Upper lobe of left lung (tissue), 6 donors: Measurements from ENCODE around the gene FAM120B. TPM values are rescaled to one million over a fixed set of nuclear protein-coding genes. Genes with fewer than 3 reads are reported as not detected.

ENCODE experiments used
- ATAC-seq, 2 donors: fragments of 200-7000 bp; cut with Tn5 transposase; one replicate each; pipeline ENCODE4 v1.9.1; 2022; ENCODE audit warnings: mild to moderate bottlenecking in 2 of 2, moderate library complexity in 2 of 2; ENCODE audit not compliant: low FRiP score in 2 of 2
- DNase-seq, 2 donors: peaks; one replicate each; pipeline ENCODE4 v3.0.0-alpha.2; 2019 to 2020
- H3K27ac ChIP-seq, 4 donors: fragments of 200-600 bp; sonication (generic); one replicate each; pipeline ENCODE4 v1.5.1; 2016 to 2019
- H3K27me3 ChIP-seq, 4 donors: fragments of 200-600 bp; sonication (generic); one replicate each; pipeline ENCODE4 v1.5.1; 2017 to 2019
- H3K36me3 ChIP-seq, 4 donors: fragments of 200-600 bp; sonication (generic); one replicate each; pipeline ENCODE4 v1.5.1; 2016 to 2019
- H3K4me1 ChIP-seq, 4 donors: fragments of 200-600 bp; sonication (generic); one replicate each; pipeline ENCODE4 v1.5.1; 2018 to 2019
- H3K4me3 ChIP-seq, 4 donors: fragments of 200-600 bp; sonication (generic); one replicate each; pipeline ENCODE4 v1.5.1; 2017 to 2019; ENCODE audit warnings: mild to moderate bottlenecking in 2 of 4, moderate library complexity in 1 of 4
- H3K9me3 ChIP-seq, 4 donors: fragments of 200-600 bp; sonication (generic); one replicate each; pipeline ENCODE4 v1.5.1; 2018 to 2019
- CTCF ChIP-seq, 6 experiments: fragments of 450-650 bp in 4 of 6; fragments of 200-600 bp in 2 of 6; sonication (generic) in 2 of 6; IDR thresholded peaks; one replicate each; pipeline ENCODE4 v1.5.1; 2016 to 2019; ENCODE audit warnings: antibody characterized with exemption in 6 of 6
- EP300 ChIP-seq, 4 donors: sonication (generic); formaldehyde crosslinking; IDR thresholded peaks; one replicate each; pipeline ENCODE4 v1.5.1; 2017; ENCODE audit warnings: antibody characterized with exemption in 4 of 4, control low read depth in 2 of 4
- POLR2A ChIP-seq, 4 donors: fragments of 450-650 bp; IDR thresholded peaks; one replicate each; pipeline ENCODE4 v1.5.1; 2016 to 2017; ENCODE audit warnings: antibody characterized with exemption in 4 of 4, mild to moderate bottlenecking in 2 of 4
- POLR2AphosphoS5 ChIP-seq, 2 donors: sonication (generic); formaldehyde crosslinking; IDR thresholded peaks; one replicate each; pipeline ENCODE4 v1.5.1; 2017; ENCODE audit warnings: antibody characterized with exemption in 2 of 2
- WGBS, 2 donors: methylation state at CpG; one replicate each; pipeline ENCODE4 v1.1.5; 2017 to 2018; 5-methylcytosine and 5-hydroxymethylcytosine counted together
- total RNA-seq, 6 donors: library from RNA; depleted of rRNA in 4 of 6; stranded (reverse); fragments of >200 nt in 4 of 6; gene quantifications; one replicate each; pipeline versions ENCODE4 v1.1.0 to v1.2.1, GENCODE V29; 2016 to 2021
- donor health status: DM: no; HTN: no; CAD: no; lungs with moderate emphysema.
- donor health status: DM: no; HTN: yes; CAD: no; lungs with severe emphysema.

FAM120B gene
- total RNA-seq, 6 donors from 2014 or later: 20.1 to 51.3 (median 28.3) TPM

- peaks cover 0 to 36% (median 10%) of the 10 kb centered on the region in 4 donors for H3K36me3 ChIP-seq
- H3K4me3 ChIP-seq: no peak overlapping the region
- H3K9me3 ChIP-seq: no peaks in the 10 kb centered on the region
- DNase-seq: no peak
- 91 to 100% methylated on average over 5 to 15 of the region's 15 CpGs for WGBS, 2 donors
- H3K4me1 ChIP-seq: peaks cover 23 to 54% (median 33%) of the 10 kb centered on the region in 4 donors
- H3K27ac ChIP-seq: no peak overlapping the region
- no peak for TF ChIP-seq POLR2AphosphoS5 (IDR thresholded peaks at IDR 0.05)
- no peak for TF ChIP-seq CTCF (IDR thresholded peaks at IDR 0.05)
- no peak for TF ChIP-seq EP300 (IDR thresholded peaks at IDR 0.05)
- TF ChIP-seq POLR2A (IDR thresholded peaks at IDR 0.05): no peak
- peaks cover 0 to 14% (median 6%) of the 10 kb centered on the region in 4 donors for H3K27me3 ChIP-seq
- ATAC-seq: no peak
Observed at GRCh38 chr6:170284126-170284773, 22.3 kb upstream of the FAM120B start.

GRCh38 chr6:170284866-170285469, 21.6 kb upstream of the FAM120B start:
- TF ChIP-seq POLR2A (IDR thresholded peaks at IDR 0.05) (no peak), CTCF (IDR thresholded peaks at IDR 0.05) (no peak), POLR2AphosphoS5 (IDR thresholded peaks at IDR 0.05) (no peak), EP300 (IDR thresholded peaks at IDR 0.05) (no peak)
- Histone ChIP-seq H3K9me3 (no peaks in the 10 kb centered on the region), H3K36me3 (peaks cover 0 to 36% (median 10%) of the 10 kb centered on the region in 4 donors), H3K4me1 (peaks cover 26 to 57% (median 38%) of the 10 kb centered on the region in 4 donors), H3K27me3 (peaks cover 0 to 21% (median 13%) of the 10 kb centered on the region in 4 donors), H3K4me3 (no peak overlapping the region), H3K27ac (no peak overlapping the region)
- no peak for ATAC-seq
- 88 to 91% methylated on average over 15 to 24 of the region's 24 CpGs for WGBS, 2 donors
- no peak for DNase-seq

- no peak for ATAC-seq
- Histone ChIP-seq H3K4me1 (peaks cover 26 to 55% (median 40%) of the 10 kb centered on the region in 4 donors), H3K36me3 (peaks cover 0 to 36% (median 10%) of the 10 kb centered on the region in 4 donors), H3K4me3 (no peak overlapping the region), H3K27me3 (peaks cover 0 to 23% (median 15%) of the 10 kb centered on the region in 4 donors), H3K27ac (no peak overlapping the region), H3K9me3 (no peaks in the 10 kb centered on the region)
- TF ChIP-seq CTCF (IDR thresholded peaks at IDR 0.05) (no peak), EP300 (IDR thresholded peaks at IDR 0.05) (no peak), POLR2A (IDR thresholded peaks at IDR 0.05) (no peak), POLR2AphosphoS5 (IDR thresholded peaks at IDR 0.05) (no peak)
- 62 to 100% methylated on average over 1 to 4 of the region's 5 CpGs for WGBS, 2 donors
- no peak for DNase-seq
Observed at GRCh38 chr6:170285482-170285881, 21.1 kb upstream of the FAM120B start.

- Histone ChIP-seq H3K4me3 (no peak overlapping the region), H3K36me3 (peaks cover 0 to 36% (median 10%) of the 10 kb centered on the region in 4 donors), H3K9me3 (no peaks in the 10 kb centered on the region), H3K4me1 (peaks cover 30 to 61% (median 46%) of the 10 kb centered on the region in 4 donors), H3K27ac (peak overlapping the region in 3 of 4 donors; percentile 58 to 90 (median 85)), H3K27me3 (peaks cover 0 to 27% (median 18%) of the 10 kb centered on the region in 4 donors)
- 47 to 51% methylated on average over 22 to 25 of the region's 26 CpGs for WGBS, 2 donors
- peak in 1 of 2 donors; percentile 85 for DNase-seq
- TF ChIP-seq CTCF (IDR thresholded peaks at IDR 0.05) (no peak), POLR2AphosphoS5 (IDR thresholded peaks at IDR 0.05) (peak in 1 of 2 donors; percentile 30)
- ATAC-seq: peak in 1 of 2 donors; percentile 19
Observed at GRCh38 chr6:170286246-170286933, 20.2 kb upstream of the FAM120B start.
